GM18873 (cell line): ENCODE measurements around the gene GPLD1.
"Not testable (repeated sequence)": the region's sequence is repeated elsewhere in the genome, so short reads cannot be mapped to it uniquely, and the experiment has no call there.

Experiments
- ATAC-seq: cut with Tn5 transposase; IDR thresholded peaks from one replicate; pipeline ENCODE4 v1.9.1; 2021; ENCODE audit warnings: mild to moderate bottlenecking, moderate library complexity, moderate number of reproducible peaks; ENCODE audit not compliant: unreplicated experiment, low FRiP score

Gene GPLD1

DNA sequence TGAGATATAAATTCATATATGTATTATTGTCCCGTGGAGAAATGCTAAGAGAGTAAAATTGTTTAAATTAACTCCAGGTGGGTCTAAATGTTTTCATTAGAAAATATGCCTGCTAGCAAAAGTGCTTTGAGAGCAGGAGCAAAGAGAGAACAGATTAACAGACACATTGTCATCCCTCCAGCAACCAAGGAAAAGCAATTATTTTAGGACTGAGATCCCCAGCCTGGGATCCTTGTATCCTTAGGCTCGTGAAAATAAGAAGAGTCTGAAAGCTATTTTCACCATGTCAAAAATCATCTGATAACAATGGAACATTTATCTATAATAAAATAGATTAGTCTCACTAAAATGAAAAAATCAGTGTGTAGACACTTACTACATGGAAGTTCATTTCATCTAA is 98.2 kb downstream of the GPLD1 start:
- ATAC-seq: no peak

DNA sequence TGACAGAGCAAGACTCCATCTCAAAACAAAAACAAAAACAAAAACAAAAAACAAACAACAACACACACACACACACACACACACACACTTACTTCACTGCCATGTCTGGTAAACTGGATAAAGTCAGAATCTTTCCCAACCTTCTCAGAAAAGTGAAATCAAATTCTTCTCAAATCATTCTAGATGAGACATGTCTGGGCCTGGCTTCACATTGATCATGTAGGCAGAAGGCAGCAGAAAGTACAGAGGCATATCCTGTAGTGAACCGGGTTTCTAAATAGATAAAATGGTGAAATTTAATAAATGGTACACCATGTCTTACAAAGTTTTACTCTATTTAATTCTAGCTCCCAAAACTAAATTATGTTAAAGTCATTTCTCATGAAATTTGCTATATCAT is 101.6 kb downstream of the GPLD1 start:
- ATAC-seq: no peak

DNA sequence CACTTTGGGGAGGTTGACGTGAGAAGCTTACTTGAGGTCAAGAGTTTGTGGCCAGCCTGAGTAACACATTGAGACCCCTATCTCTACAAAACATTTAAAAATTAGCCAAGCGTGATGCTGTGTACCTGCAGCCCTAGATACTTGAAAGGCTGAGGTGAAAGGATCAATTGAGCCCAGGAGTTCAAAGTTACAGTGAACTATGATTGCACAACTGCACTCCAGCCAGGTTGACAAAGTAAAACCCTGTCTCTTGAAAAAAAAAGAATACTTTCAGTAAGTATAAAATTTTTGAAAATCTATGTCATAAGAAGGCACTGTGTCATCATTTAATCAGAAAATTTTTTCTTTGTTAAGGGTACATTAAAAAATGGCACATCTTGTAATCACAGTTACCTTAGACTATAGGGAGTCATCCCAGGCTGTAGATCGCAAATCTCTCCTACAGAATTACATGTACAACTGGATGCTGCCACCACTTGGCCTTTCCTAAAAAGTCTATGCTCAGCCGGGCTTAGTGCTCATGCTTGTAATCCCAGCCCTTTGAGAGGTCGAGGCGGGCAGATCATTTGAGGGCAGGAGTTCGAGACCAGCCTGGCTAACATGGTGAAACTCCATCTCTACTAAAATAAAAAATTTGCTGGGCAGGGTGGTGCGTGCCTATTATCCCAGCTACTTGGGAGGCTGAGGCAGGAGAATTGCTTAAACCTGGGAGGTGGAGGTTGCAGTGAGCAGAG is 103.7 kb downstream of the GPLD1 start:
- no peak for ATAC-seq

DNA sequence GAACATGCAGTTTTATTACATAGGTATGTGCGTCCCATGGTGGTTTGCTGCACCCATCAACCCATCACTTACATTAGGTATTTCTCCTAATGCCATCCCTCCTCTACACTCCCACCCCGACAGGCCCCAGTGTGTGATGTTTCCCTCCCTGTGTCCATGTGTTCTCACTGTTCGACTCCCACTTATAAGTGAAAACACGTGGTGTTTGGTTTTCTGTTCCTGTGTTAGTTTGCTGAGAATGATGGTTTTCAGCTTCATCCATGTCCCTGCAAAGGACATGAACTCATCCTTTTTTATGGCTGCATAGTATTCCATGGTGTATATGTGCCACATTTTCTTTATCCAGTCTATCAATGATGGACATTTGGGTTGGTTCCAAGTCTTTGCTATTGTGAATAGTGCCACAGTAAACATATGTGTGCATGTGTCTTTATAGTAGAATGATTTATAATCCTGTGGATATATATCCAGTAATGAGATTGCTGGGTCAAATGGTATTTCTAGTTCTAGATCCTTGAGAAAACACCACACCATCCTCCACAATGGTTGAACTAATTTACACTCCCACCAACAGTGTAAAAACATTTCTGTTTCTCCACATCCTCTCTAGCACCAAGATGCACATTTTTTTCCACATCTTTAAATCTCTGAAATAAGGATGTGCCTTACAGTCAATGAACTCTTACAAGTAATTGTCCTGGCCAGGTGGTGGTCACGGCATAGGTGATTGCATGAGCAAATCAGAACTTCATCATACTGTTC is 104.8 kb downstream of the GPLD1 start:
- ATAC-seq: not testable (repeated sequence)

DNA sequence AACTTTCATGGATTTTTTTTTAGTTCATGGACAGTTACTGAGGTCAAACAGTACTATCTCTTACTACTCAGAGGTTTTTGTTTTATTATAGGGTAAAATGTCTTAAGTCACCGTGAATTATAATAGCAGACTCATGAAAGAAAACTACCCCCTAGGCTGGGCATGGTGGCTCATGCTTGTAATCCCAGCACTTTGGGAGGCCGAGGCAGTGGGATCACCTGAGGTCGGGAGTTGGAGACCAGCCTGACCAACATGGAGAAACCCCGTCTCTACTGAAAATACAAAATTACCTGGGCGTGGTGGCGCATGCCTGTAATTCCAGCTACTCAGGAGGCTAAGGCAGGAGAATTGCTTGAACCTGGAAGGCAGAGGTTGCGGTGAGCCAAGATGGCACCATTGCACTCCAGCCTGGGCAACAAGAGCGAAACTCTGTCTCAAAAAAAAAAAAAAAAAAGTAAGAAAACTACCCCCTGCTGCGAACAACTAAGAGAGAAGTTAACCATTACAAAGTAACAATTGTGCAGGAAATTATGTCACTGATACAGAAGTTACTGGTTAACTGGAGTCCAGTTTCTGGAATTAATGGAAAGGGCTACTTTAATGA is 106.4 kb downstream of the GPLD1 start:
- ATAC-seq: not testable (repeated sequence)

DNA sequence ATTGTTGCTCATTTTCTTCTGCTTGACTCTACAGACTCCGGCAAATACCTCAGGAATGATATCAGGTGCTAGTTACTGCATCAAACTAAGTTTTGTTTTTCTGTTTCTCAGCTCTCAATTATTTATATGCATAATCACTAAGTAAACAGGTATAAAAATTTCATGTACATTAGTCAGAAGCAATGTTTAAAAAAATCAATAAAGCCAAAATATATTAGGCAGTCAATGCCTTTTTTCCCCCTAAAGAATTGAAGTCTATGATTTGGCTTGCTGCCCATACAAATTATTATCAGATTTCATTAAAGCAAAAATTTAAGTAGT is 107.2 kb downstream of the GPLD1 start:
- no peak for ATAC-seq

DNA sequence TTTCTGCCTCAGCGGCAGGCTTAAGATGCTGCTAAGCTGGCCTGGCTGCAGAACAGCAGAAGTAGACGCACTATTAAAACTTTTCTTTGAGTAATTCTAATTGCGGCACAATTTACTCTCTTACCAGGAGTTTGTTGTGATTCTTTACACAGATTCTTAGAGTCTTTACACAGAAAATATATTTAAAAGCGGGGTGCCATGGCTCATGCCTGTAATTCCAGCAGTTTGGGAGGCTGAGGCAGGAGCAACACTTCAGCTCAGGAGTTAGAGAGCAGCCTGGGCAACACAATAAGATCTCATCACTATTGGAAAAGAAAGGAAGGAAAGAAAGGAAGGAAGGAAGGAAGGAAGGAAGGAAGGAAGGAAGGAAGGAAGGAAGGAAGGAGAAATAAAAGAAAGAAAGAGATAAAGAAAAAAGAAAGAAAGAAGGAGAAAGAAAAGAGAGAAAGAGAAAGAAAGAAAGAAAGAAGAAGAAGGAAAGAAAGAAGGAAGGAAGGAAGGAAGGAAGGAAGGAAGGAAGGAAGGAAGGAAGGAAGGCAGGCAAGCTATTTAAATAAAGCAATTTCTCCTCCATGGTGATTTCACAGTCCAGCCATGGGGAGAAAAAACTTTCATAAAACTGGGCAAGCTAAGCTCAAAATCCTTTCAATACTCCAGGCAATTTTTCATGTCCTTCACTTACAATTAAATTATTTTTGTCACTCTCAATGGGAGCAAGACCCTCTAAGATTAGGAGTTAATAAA is 107.7 kb downstream of the GPLD1 start:
- no peak for ATAC-seq

DNA sequence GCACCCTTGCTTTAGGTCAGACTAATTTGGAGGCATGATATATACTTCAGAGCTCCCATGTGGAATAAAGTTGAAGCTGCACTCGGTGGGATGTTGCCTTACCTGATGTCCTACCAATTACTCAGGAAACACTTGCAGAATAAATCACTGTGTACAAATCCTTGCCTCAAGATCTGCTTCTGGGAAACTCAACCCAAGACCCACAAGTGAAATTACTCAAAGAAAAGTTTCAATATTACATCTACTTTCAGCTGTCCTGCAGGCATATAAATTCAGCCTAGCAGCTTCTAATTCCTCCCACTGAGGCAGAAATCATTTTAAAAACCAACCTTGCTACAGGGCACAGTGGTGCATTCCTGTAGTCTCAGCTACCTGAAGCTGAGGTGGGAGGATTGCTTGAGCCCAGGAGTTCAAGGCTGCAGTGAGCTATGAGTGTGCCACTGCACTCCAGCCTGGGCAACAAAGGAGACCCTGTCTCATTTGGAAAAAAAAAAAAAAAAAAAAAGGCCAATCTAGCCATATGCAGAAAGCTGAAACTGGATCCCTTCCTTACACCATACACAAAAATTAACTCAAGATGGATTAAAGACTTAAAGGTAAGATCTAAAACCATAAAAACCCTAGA is 110.8 kb downstream of the GPLD1 start:
- ATAC-seq: no peak
